Measurements from ENCODE around the gene ACTR3. TPM values are rescaled to one million over a fixed set of nuclear protein-coding genes. Genes with fewer than 3 reads are reported as not detected.

Gene ACTR3
- total RNA-seq, 1 donor from 2014 or later, result 172 TPM

- no peak overlapping the region for H3K4me3 Mint-ChIP-seq
- DNase-seq (ENCODE audit: low read depth, low spot score), result no peak
- peaks cover 3% of the 10 kb centered on the region for H3K4me1 Mint-ChIP-seq
- no peak overlapping the region for H3K27ac Mint-ChIP-seq (ENCODE audit: unreplicated experiment)
- no peaks in the 10 kb centered on the region for H3K36me3 Mint-ChIP-seq (ENCODE audit: low read depth)
- peaks cover 3% of the 10 kb centered on the region for H3K9me3 Mint-ChIP-seq
- no peak for TF ChIP-seq CTCF (conservative IDR thresholded peaks at IDR 0.05)
- H3K27me3 Mint-ChIP-seq (ENCODE audit: low read depth), result peaks cover 12% of the 10 kb centered on the region
Observed at GRCh38 chr2:114001152-114001551, 111.3 kb downstream of the ACTR3 start.

GRCh38 chr2:114001937-114002336, 112.0 kb downstream of the ACTR3 start:
- Mint-ChIP-seq H3K4me1 (peaks cover 3% of the 10 kb centered on the region), H3K27me3 (ENCODE audit: low read depth) (peaks cover 12% of the 10 kb centered on the region), H3K9me3 (peaks cover 3% of the 10 kb centered on the region), H3K4me3 (no peak overlapping the region), H3K36me3 (ENCODE audit: low read depth) (no peaks in the 10 kb centered on the region), H3K27ac (ENCODE audit: unreplicated experiment) (no peak overlapping the region)
- no peak for DNase-seq (ENCODE audit: low read depth, low spot score)
- TF ChIP-seq CTCF (conservative IDR thresholded peaks at IDR 0.05), result no peak

- Mint-ChIP-seq H3K4me1 (peaks cover 3% of the 10 kb centered on the region), H3K9me3 (peaks cover 6% of the 10 kb centered on the region), H3K27me3 (ENCODE audit: low read depth) (peaks cover 9% of the 10 kb centered on the region), H3K4me3 (no peak overlapping the region), H3K27ac (ENCODE audit: unreplicated experiment) (no peak overlapping the region), H3K36me3 (ENCODE audit: low read depth) (no peaks in the 10 kb centered on the region)
- no peak for DNase-seq (ENCODE audit: low read depth, low spot score)
- TF ChIP-seq CTCF (conservative IDR thresholded peaks at IDR 0.05), result no peak
Observed at GRCh38 chr2:114005110-114005783, 115.4 kb downstream of the ACTR3 start.

GRCh38 chr2:114006460-114006859, 116.6 kb downstream of the ACTR3 start:
- no peak for TF ChIP-seq CTCF (conservative IDR thresholded peaks at IDR 0.05)
- DNase-seq (ENCODE audit: low read depth, low spot score), result no peak
- Mint-ChIP-seq H3K27ac (ENCODE audit: unreplicated experiment) (no peak overlapping the region), H3K9me3 (peaks cover 6% of the 10 kb centered on the region), H3K27me3 (ENCODE audit: low read depth) (peaks cover 6% of the 10 kb centered on the region), H3K36me3 (ENCODE audit: low read depth) (no peaks in the 10 kb centered on the region), H3K4me3 (no peak overlapping the region), H3K4me1 (peaks cover 3% of the 10 kb centered on the region)

GRCh38 chr2:114007436-114007835, 117.5 kb downstream of the ACTR3 start:
- DNase-seq (ENCODE audit: low read depth, low spot score), result no peak
- no peak for TF ChIP-seq CTCF (conservative IDR thresholded peaks at IDR 0.05)
- H3K4me3 Mint-ChIP-seq, result no peak overlapping the region
- no peak overlapping the region for H3K27ac Mint-ChIP-seq (ENCODE audit: unreplicated experiment)
- peaks cover 6% of the 10 kb centered on the region for H3K9me3 Mint-ChIP-seq
- no peaks in the 10 kb centered on the region for H3K36me3 Mint-ChIP-seq (ENCODE audit: low read depth)
- no peaks in the 10 kb centered on the region for H3K4me1 Mint-ChIP-seq
- peaks cover 6% of the 10 kb centered on the region for H3K27me3 Mint-ChIP-seq (ENCODE audit: low read depth)

Data from neural crest cell (in vitro differentiated cells).